NCI-H1694 (cell line): Measurements from ENCODE around the gene SLC22A15.
"Not testable (repeated sequence)": the region's sequence is repeated elsewhere in the genome, so short reads cannot be mapped to it uniquely, and the experiment has no call there.

ENCODE experiments used
- DNase-seq: peaks from one replicate; lab custom pipeline; 2025; lab: John Stamatoyannopoulos, UW

The SLC22A15 gene

DNA sequence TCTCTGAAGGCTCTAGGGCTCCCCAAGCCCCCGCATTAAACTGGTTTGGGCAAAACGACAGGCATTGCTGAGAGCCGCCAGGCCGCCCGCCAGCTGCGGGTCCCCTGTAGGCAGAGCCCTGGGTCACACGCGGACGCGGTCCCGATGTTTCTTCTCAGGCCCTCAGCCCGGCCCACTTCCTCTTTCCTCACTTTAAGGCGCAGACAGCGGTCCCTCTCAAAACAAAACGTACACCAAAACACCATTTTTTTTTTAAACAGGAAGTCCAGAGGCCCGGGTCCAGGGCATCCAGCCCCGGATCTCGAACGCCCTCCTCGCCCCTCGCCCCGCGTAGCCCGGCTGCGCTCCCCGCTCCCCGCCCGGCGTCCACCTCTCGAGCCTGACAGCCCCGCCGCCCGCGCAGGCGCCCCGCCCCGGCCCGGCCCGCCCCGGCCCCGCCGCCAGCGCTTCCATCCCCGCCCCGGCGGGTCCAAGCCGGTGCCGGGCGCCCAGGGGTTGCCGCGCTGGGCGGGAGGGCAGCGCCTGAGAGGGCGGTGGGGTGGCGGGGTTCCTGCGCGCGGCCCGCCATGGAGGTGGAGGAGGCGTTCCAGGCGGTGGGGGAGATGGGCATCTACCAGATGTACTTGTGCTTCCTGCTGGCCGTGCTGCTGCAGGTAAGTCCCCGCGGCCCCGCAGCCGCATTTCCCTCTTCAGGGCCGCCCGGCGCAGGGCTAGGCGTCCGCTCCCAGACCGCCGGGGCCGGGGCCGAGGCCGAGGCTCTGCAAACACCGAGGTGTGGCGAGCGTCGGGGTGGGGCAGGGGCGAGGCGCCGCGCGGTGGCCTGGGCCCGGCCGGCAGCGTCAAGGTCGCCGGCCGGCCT is at the start of gene SLC22A15:
SLC22A15 (plus strand) TSS at position 452 of the 859 bp plus-strand sequence; CDS start at position 567, 115 bp downstream.
- DNase-seq: no peak

DNA sequence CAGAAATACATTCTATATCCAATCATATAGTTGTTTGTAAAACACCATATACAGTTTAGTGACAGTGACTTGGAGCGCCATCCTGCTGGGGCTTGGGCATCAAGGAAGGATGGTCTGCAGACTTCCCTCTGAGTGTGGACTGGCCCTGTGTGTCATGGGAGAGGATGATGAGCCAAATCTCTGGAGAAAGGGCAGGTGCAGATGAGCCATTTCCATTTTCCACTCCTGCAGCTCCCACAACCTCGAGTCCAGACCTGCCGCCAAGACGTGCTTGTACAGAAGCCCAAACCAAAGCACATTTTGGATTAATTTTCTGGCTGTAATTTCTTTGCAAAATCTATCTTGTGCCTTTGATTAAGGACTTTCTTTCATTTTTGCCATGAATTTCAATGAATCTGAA is 48.3 kb upstream of the SLC22A15 start:
- no peak for DNase-seq

GRCh38 chr1:115929881-115930280 is 46.4 kb upstream of the SLC22A15 start:
- no peak for DNase-seq

DNA sequence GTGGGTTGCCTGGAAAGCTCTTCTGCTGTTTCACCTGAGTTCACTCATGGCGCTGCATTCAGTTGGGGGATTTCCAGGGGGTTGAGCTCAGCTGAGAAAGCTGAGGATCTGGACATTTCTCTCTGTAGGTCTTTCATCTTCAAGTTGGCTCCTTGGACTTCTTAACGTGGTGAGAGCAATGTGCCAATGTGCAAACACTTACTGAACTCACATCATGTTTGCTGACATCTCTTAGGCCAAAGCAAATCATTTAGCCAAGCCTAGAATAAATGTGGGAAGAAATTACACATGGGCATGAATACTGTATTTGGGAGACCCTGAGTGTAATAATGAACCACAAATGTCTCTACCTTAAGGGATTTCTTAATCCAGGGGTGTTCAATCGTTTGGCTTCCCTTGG is 42.7 kb upstream of the SLC22A15 start:
- no peak for DNase-seq

GRCh38 chr1:115939455-115939854 is 36.9 kb upstream of the SLC22A15 start:
- DNase-seq: no peak

DNA sequence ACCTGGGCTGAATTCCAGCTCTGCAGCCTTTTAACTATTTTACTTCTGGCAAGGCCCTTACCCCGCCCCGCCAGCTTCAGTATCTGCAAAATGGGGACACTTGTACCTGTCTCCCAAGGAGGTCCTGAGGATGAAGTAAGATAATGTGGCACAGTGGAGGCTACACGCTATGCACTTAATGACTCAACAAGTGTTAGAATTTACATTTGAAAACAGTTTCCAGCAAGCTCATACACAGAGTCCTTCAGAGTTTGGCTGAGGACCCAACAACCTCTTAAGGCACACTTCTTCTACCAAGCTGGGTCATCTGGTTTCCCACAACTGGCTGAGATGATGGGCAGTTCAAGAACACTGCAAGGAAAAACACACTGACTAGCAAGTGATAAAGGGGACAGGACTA is 30.2 kb upstream of the SLC22A15 start:
- DNase-seq: no peak

DNA sequence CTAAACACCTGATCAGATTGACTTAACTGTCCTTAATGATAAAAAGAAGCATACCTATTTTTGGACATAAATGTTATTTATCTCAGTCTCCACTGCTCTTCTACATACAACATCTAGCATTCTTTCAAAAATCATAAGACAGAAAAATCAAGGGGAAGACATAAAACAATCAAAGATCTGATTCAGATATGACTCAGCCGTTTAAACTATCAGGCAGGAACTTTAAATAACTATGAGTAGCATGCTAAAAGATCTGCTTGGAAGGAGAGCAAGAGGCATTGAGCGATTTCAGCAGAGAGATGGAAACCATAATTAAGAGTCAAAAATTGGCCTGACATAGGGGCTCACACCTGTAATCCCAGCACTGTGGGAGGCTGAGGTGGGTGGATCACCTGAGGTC is 27.2 kb upstream of the SLC22A15 start:
- DNase-seq: no peak

- DNase-seq: no peak
Observed at GRCh38 chr1:115951560-115951959, 24.8 kb upstream of the SLC22A15 start.

DNA sequence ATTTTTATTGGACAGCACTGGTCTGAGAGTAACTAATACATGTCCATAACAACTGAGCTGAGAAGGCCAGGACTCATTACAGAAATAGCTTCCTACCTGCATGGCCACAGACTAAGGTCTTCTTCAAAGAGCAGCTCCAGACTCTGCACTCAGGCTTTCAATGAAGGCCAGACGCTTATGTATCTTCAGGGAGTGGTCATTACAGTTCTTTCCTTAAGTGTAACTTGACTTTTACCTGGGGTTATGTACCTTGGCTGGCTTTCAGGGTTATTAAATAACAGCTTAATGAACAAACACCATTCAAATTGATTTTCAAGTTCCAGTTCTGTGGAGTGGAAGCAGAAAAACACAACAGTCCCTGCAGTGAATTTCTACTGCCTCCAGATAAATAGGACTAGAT is 23.8 kb upstream of the SLC22A15 start:
- DNase-seq: no peak

DNA sequence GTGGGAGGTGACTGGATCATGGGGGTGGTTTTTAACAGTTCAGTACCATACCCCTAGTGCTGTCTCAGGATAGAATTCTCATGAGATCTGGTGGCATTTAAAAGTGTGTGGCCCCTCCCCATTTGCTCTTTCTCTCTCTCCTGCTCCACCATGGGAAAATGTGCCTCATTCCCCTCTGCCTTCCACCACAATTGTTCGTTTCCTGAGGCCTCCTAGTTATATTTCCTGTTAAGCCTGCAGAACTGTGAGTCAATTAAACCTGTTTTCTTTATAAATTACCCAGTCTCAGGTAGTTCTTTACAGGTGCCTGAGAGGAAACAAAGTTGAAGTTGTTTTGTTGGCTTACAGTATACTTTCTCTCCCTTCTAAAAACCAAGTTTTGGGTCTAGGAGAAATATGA is 23.1 kb upstream of the SLC22A15 start:
- no peak for DNase-seq

- DNase-seq: no peak
Observed at GRCh38 chr1:115954684-115955083, 21.6 kb upstream of the SLC22A15 start.

- no peak for DNase-seq
Observed at GRCh38 chr1:115955228-115955627, 21.1 kb upstream of the SLC22A15 start.

DNA sequence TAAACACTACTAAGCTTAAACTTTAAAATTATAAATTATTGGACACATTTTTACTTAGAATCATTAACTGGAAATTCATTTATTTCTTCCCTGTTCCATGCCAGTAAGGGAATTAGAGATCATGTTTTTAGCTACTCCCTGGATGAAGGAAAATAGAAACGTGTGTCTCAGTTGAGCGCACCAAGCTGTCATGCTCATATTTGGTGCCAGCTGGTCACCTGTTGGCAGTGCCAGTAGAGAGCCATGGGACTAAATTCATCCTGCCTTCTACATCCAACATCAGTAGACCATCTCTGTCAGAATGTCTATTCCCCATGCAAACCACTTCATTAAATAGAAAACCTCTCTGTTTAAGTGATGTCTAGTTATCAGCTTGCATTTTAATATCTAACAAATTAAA is 17.4 kb upstream of the SLC22A15 start:
- DNase-seq: peak; percentile 16

DNA sequence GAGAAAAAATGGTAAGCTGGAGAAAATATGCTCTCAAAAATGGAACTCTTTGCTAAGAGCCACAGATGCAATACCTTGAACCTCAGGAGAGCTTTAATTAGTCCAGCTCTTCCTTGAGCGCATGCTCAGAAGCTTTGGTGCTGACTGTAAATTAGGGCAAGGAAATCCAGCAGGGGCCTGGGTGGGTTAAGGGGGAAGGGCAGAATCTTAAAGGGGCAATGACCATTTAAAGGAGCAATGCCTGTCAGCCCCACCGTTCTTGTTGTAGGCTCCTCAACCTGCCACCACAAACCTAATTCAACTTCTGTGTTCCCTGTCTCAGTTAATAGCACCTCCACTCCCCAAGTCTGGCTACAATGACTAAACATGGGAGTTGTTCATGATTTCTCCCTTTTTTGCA is 6.8 kb upstream of the SLC22A15 start:
- no peak for DNase-seq

DNA sequence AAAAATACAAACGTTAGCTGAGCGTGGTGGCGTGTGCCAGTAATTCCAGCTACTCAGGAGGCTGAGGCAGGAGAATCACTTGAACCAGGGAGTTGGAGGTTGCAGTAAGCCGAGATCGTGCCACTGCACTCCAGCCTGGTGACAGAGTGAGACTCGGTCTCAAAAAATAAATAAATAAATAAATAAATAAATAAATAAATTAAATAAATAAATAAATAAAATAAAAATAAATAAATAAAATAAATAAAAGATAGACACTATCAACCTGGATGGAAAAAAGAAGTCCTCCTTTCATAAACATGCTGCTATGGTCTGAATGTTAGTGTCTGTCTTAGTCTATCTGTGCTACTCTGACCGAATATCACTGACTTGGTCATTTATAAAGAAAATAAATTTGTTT is 4.5 kb upstream of the SLC22A15 start:
- DNase-seq: not testable (repeated sequence)

DNA sequence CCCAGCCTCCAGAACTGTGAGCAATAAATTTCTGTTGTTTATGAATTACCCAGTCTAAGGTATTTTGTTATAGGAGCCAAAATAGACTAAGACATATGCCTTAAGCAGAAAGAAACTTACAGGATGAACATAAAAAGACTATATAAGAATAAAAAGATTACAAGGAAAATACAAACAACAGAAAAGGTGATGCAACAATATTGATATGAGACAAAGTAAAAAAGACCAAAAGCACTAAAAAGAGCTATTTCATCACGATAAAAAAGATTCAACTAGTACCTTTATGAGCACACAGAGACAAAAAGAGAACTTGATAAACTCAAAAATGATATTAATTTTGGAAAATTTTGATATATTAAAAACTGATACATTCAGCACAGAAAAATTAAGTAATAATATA is 3.2 kb upstream of the SLC22A15 start:
- DNase-seq: no peak

- DNase-seq: no peak
Observed at GRCh38 chr1:115975569-115976061, 698 bp upstream of the SLC22A15 start.

- DNase-seq: no peak
Observed at GRCh38 chr1:115976921-115977498, 697 bp downstream of the SLC22A15 start.

GRCh38 chr1:115977499-115978258 is 1.4 kb downstream of the SLC22A15 start:
- DNase-seq: no peak

- no peak for DNase-seq
Observed at GRCh38 chr1:115978292-115978941, 2.1 kb downstream of the SLC22A15 start.

DNA sequence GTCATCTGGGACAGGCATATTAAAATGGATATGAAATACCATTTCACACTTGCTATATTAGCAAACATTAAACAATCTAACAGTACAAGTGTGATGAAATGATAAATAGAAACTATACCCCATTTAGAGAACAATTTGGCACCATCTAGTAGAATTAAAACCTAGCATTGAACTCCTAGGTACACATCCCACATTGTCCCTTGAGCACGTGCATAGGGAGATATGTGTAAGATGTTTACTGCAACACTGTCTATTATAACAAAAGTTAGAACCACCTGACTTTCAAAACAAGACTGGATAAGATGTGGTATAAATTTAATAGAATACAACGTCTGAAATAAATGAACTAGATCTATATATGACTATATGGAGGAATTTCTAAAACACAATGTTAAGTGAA is 3.8 kb downstream of the SLC22A15 start:
- no peak for DNase-seq
